ENCODE measurements around the gene PPARD. TPM values are rescaled to one million over a fixed set of nuclear protein-coding genes. Genes with fewer than 3 reads are reported as not detected.

Gene PPARD
- total and polyA plus RNA-seq, 2 donors (not counting 1 experiment from before 2014, with no cell fraction given), result 14.8 to 16.3 TPM

GRCh38 chr6:35319346-35320030 lies 22.9 kb upstream of the PPARD start:
- H3K27me3 ChIP-seq (ENCODE audit: control insufficient read depth, insufficient read depth, low read length), result peaks cover 6% of the 10 kb centered on the region
- H3K4me1 ChIP-seq (ENCODE audit: control insufficient read depth, extremely low read depth, insufficient read depth, low read length), result peaks cover 2% of the 10 kb centered on the region
- H3K4me2 ChIP-seq (ENCODE audit: extremely low read depth, insufficient read depth, low read length), result no peak overlapping the region
- no peak overlapping the region for H3K9ac ChIP-seq (ENCODE audit: insufficient read depth, low read length)
- H3K27ac ChIP-seq (ENCODE audit: insufficient read depth, low read length), result no peak overlapping the region
- H3K79me2 ChIP-seq (ENCODE audit: control insufficient read depth, insufficient read depth, low read length), result no peaks in the 10 kb centered on the region
- TF ChIP-seq, protein P1, sequence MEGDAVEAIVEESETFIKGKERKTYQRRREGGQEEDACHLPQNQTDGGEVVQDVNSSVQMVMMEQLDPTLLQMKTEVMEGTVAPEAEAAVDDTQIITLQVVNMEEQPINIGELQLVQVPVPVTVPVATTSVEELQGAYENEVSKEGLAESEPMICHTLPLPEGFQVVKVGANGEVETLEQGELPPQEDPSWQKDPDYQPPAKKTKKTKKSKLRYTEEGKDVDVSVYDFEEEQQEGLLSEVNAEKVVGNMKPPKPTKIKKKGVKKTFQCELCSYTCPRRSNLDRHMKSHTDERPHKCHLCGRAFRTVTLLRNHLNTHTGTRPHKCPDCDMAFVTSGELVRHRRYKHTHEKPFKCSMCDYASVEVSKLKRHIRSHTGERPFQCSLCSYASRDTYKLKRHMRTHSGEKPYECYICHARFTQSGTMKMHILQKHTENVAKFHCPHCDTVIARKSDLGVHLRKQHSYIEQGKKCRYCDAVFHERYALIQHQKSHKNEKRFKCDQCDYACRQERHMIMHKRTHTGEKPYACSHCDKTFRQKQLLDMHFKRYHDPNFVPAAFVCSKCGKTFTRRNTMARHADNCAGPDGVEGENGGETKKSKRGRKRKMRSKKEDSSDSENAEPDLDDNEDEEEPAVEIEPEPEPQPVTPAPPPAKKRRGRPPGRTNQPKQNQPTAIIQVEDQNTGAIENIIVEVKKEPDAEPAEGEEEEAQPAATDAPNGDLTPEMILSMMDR (conservative IDR thresholded peaks at IDR 0.05 in 1 of 2, IDR thresholded peaks at IDR 0.05 in 1 of 2; ENCODE audit: low read depth in 1 of 2, low read length in 2 of 2), result no peak
- TF ChIP-seq EZH2 (IDR thresholded peaks at IDR 0.05; ENCODE audit: low read length, missing control alignments), result no peak
- H3K9me3 ChIP-seq (ENCODE audit: control insufficient read depth, insufficient read depth, low read depth, low read length), result no peaks in the 10 kb centered on the region
- no peaks in the 10 kb centered on the region for H3K36me3 ChIP-seq (ENCODE audit: control insufficient read depth, insufficient read depth, low read length)
- H3K4me3 ChIP-seq (replicated peaks in 1 of 4; ENCODE audit: control extremely low read depth in 1 of 4, insufficient read depth in 1 of 4, low read depth in 3 of 4, low read length in 4 of 4), result no peak overlapping the region
- no peak overlapping the region for H2AFZ ChIP-seq (ENCODE audit: low read length)
- H4K20me1 ChIP-seq (ENCODE audit: control insufficient read depth, extremely low read depth, insufficient read depth, low read length), result no peaks in the 10 kb centered on the region
- DNase-seq (ENCODE audit: low read depth in 2 of 2), result no peak

- H2AFZ ChIP-seq (ENCODE audit: low read length), result no peak overlapping the region
- H3K27me3 ChIP-seq (ENCODE audit: control insufficient read depth, insufficient read depth, low read length), result peaks cover 6% of the 10 kb centered on the region
- no peak overlapping the region for H3K4me3 ChIP-seq (replicated peaks in 1 of 4; ENCODE audit: control extremely low read depth in 1 of 4, insufficient read depth in 1 of 4, low read depth in 3 of 4, low read length in 4 of 4)
- no peak overlapping the region for H3K27ac ChIP-seq (ENCODE audit: insufficient read depth, low read length)
- peaks cover 2% of the 10 kb centered on the region for H3K4me1 ChIP-seq (ENCODE audit: control insufficient read depth, extremely low read depth, insufficient read depth, low read length)
- no peak overlapping the region for H3K9ac ChIP-seq (ENCODE audit: insufficient read depth, low read length)
- no peak for TF ChIP-seq EZH2 (IDR thresholded peaks at IDR 0.05; ENCODE audit: low read length, missing control alignments)
- TF ChIP-seq, protein P1 (conservative IDR thresholded peaks at IDR 0.05 in 1 of 2, IDR thresholded peaks at IDR 0.05 in 1 of 2; ENCODE audit: low read depth in 1 of 2, low read length in 2 of 2), result no peak
- H4K20me1 ChIP-seq (ENCODE audit: control insufficient read depth, extremely low read depth, insufficient read depth, low read length), result no peaks in the 10 kb centered on the region
- H3K79me2 ChIP-seq (ENCODE audit: control insufficient read depth, insufficient read depth, low read length), result no peaks in the 10 kb centered on the region
- DNase-seq (ENCODE audit: low read depth in 2 of 2), result no peak
- H3K4me2 ChIP-seq (ENCODE audit: extremely low read depth, insufficient read depth, low read length), result no peak overlapping the region
- H3K9me3 ChIP-seq (ENCODE audit: control insufficient read depth, insufficient read depth, low read depth, low read length), result no peaks in the 10 kb centered on the region
- no peaks in the 10 kb centered on the region for H3K36me3 ChIP-seq (ENCODE audit: control insufficient read depth, insufficient read depth, low read length)
Observed at GRCh38 chr6:35320031-35320410, 22.3 kb upstream of the PPARD start.

DNA sequence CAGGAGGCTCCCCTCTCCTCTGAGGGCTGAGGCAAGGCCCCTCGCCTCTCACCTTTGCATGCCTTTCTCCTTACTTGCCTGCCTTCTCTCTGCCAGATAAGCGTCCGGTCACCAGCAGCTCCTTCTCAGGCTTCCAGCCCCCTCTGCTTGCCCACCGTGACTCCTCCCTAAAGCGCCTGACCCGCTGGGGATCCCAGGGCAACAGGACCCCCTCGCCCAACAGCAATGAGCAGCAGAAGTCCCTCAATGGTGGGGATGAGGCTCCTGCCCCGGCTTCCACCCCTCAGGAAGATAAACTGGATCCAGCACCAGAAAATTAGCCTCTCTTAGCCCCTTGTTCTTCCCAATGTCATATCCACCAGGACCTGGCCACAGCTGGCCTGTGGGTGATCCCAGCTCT lies 21.3 kb upstream of the PPARD start:
- no peak overlapping the region for H3K4me2 ChIP-seq (ENCODE audit: extremely low read depth, insufficient read depth, low read length)
- H3K9ac ChIP-seq (ENCODE audit: insufficient read depth, low read length), result no peak overlapping the region
- no peaks in the 10 kb centered on the region for H3K36me3 ChIP-seq (ENCODE audit: control insufficient read depth, insufficient read depth, low read length)
- peaks cover 6% of the 10 kb centered on the region for H3K27me3 ChIP-seq (ENCODE audit: control insufficient read depth, insufficient read depth, low read length)
- no peak overlapping the region for H3K4me3 ChIP-seq (replicated peaks in 1 of 4; ENCODE audit: control extremely low read depth in 1 of 4, insufficient read depth in 1 of 4, low read depth in 3 of 4, low read length in 4 of 4)
- no peaks in the 10 kb centered on the region for H3K9me3 ChIP-seq (ENCODE audit: control insufficient read depth, insufficient read depth, low read depth, low read length)
- DNase-seq (ENCODE audit: low read depth in 2 of 2), result no peak
- peaks cover 2% of the 10 kb centered on the region for H3K4me1 ChIP-seq (ENCODE audit: control insufficient read depth, extremely low read depth, insufficient read depth, low read length)
- H4K20me1 ChIP-seq (ENCODE audit: control insufficient read depth, extremely low read depth, insufficient read depth, low read length), result no peaks in the 10 kb centered on the region
- H2AFZ ChIP-seq (ENCODE audit: low read length), result no peak overlapping the region
- no peak overlapping the region for H3K27ac ChIP-seq (ENCODE audit: insufficient read depth, low read length)
- TF ChIP-seq, protein P1 (conservative IDR thresholded peaks at IDR 0.05 in 1 of 2, IDR thresholded peaks at IDR 0.05 in 1 of 2; ENCODE audit: low read depth in 1 of 2, low read length in 2 of 2), result no peak
- TF ChIP-seq EZH2 (IDR thresholded peaks at IDR 0.05; ENCODE audit: low read length, missing control alignments), result no peak
- no peaks in the 10 kb centered on the region for H3K79me2 ChIP-seq (ENCODE audit: control insufficient read depth, insufficient read depth, low read length)
